Endothelial cell of umbilical vein (primary cell): ENCODE results near the gene NDUFB6. TPM values are rescaled to one million over a fixed set of nuclear protein-coding genes. Genes with fewer than 3 reads are reported as not detected.

Experiments used
- BruUV-seq: library from RNA; stranded (reverse); fragments of 400-500 nt; replicated peaks from 2 replicates; lab custom pipeline; 2021; lab: Mats Ljungman, UMichigan
- CTCF ChIA-PET: fragments of 300-600, 350-600 bp; sonication (Branson Sonifier 250); formaldehyde crosslinking; loops from one replicate; lab custom pipeline; 2021; ENCODE audit warnings: antibody characterized with exemption, inconsistent platforms; lab: Charles Lee
- POLR2A ChIA-PET: fragments of 300-600, 350-600 bp; sonication (Branson Sonifier 250); formaldehyde crosslinking; loops from one replicate; lab custom pipeline; 2021; ENCODE audit warnings: antibody characterized with exemption, inconsistent platforms; lab: Charles Lee
- DNase-seq: peaks from one replicate; pipeline ENCODE4 v3.0.0-alpha.2; 2011; ENCODE audit warnings: low read depth, low spot score
- FAIRE-seq: peaks from 2 replicates; lab custom pipeline; 2011; peaks lifted over from hg19 to GRCh38; lab: Jason Lieb, UNC
- H2AFZ ChIP-seq: 2 replicates; pipeline ENCODE4 v1.6.0; 2012; ENCODE audit warnings: low read depth, low read length, control low read depth, inconsistent platforms
- H3K27ac ChIP-seq: 2 replicates; pipeline ENCODE4 v1.5.1; 2011; ENCODE audit warnings: low read depth, mild to moderate bottlenecking, control low read depth, low read length, moderate library complexity; ENCODE audit not compliant: insufficient read depth
- H3K27me3 ChIP-seq, 2 experiments: 2 replicates each; pipeline versions ENCODE4 v1.6.0 to v1.6.1; 2011; ENCODE audit warnings: low read length in 2 of 2, mixed read lengths in 1 of 2; ENCODE audit not compliant: control insufficient read depth in 2 of 2, insufficient read depth in 2 of 2
- H3K36me3 ChIP-seq, 2 experiments: 2 replicates in 1 of 2; 3 replicates in 1 of 2; pipeline ENCODE4 v1.5.1; 2011; ENCODE audit warnings: low read length in 2 of 2, mild to moderate bottlenecking in 1 of 2, moderate library complexity in 1 of 2; ENCODE audit not compliant: control insufficient read depth in 2 of 2, insufficient read depth in 2 of 2; ENCODE audit errors: extremely low read depth in 1 of 2
- H3K4me1 ChIP-seq: 3 replicates; pipeline ENCODE4 v1.5.1; 2011; ENCODE audit warnings: mild to moderate bottlenecking, low read length; ENCODE audit not compliant: control insufficient read depth, insufficient read depth; ENCODE audit errors: extremely low read depth
- H3K4me2 ChIP-seq: 2 replicates; pipeline ENCODE4 v1.6.1; 2011; ENCODE audit warnings: low read length, control low read depth, mixed read lengths; ENCODE audit not compliant: insufficient read depth
- H3K4me3 ChIP-seq, 3 experiments: fragments of 200-600 bp in 1 of 3; sonication (generic), shearing (Covaris generic) in 1 of 3; replicated peaks in 1 of 3; 2 replicates each; pipeline ENCODE4 v1.5.1; 2011 to 2016; ENCODE audit warnings: control low read depth in 3 of 3, low read length in 3 of 3, mild to moderate bottlenecking in 2 of 3, inconsistent platforms in 1 of 3, low read depth in 1 of 3, moderate library complexity in 1 of 3; ENCODE audit not compliant: insufficient read depth in 1 of 3
- H3K79me2 ChIP-seq: 2 replicates; pipeline ENCODE4 v1.6.0; 2012; ENCODE audit warnings: low read length, inconsistent platforms; ENCODE audit not compliant: control insufficient read depth, insufficient read depth
- H3K9ac ChIP-seq: replicated peaks from 2 replicates; pipeline ENCODE3; 2011; ENCODE audit warnings: low read length, control low read depth; ENCODE audit not compliant: insufficient read depth; ENCODE audit errors: extremely low read depth
- H3K9me1 ChIP-seq: replicated peaks from 3 replicates; pipeline ENCODE4 v1.6.0; 2011; ENCODE audit warnings: mild to moderate bottlenecking, low read length; ENCODE audit not compliant: control insufficient read depth, insufficient read depth; ENCODE audit errors: extremely low read depth
- H3K9me3 ChIP-seq: replicated peaks from 2 replicates; pipeline ENCODE4 v1.5.1; 2012; ENCODE audit warnings: low read length, inconsistent platforms; ENCODE audit not compliant: control insufficient read depth, insufficient read depth
- H4K20me1 ChIP-seq: replicated peaks from 2 replicates; pipeline ENCODE3; 2011; ENCODE audit warnings: mild to moderate bottlenecking, low read length; ENCODE audit not compliant: control insufficient read depth, insufficient read depth; ENCODE audit errors: extremely low read depth
- EZH2 ChIP-seq: IDR thresholded peaks from 2 replicates; pipeline ENCODE4 v1.6.1; 2012; ENCODE audit warnings: borderline replicate concordance, low read depth, mild to moderate bottlenecking, moderate library complexity, low read length, inconsistent platforms; ENCODE audit not compliant: severe bottlenecking
- FOS ChIP-seq: IDR thresholded peaks from 2 replicates; pipeline ENCODE4 v1.6.1; 2011; ENCODE audit warnings: mild to moderate bottlenecking, low read length, moderate library complexity, borderline replicate concordance; ENCODE audit not compliant: insufficient read depth
- GATA2 ChIP-seq: IDR thresholded peaks from 2 replicates; pipeline ENCODE4 v1.7.0; 2011; ENCODE audit warnings: low read depth, mild to moderate bottlenecking, moderate library complexity, mixed read lengths, low read length; ENCODE audit not compliant: insufficient read length, insufficient read depth
- JUN ChIP-seq: IDR thresholded peaks from 2 replicates; pipeline ENCODE4 v1.6.1; 2011; ENCODE audit warnings: borderline replicate concordance, low read depth; ENCODE audit not compliant: insufficient read length, insufficient read depth
- MYC ChIP-seq: IDR thresholded peaks from one replicate; pipeline ENCODE4 v1.6.1; 2011; ENCODE audit warnings: mild to moderate bottlenecking, low read depth, low read length
- POLR2A ChIP-seq: IDR thresholded peaks from 2 replicates; pipeline ENCODE4 v1.6.1; 2012; ENCODE audit warnings: low read depth, mild to moderate bottlenecking, control low read depth, low read length
- POLR2AphosphoS5 ChIP-seq: IDR thresholded peaks from 2 replicates; pipeline ENCODE4 v1.6.1; 2012; ENCODE audit warnings: low read depth, mild to moderate bottlenecking, control low read depth, low read length, moderate library complexity; ENCODE audit not compliant: insufficient read depth
- dilution Hi-C: fragments of 300-500 bp; cut with MboI; formaldehyde crosslinking; loops from one replicate; pipeline ENCODE4 v1.15.0; 2019; ENCODE audit warnings: low sequenced_read_pairs; ENCODE audit not compliant: extremely low pct_ligation_motif_present
- intact Hi-C: fragments of 100-400 bp; cut with micrococcal nuclease; formaldehyde crosslinking; loops from one replicate; pipeline ENCODE4 v1.10.0; 2022
- polyA plus RNA-seq, 4 experiments: library from polyadenylated mRNA; depleted of rRNA in 3 of 4; stranded (reverse) in 3 of 4; unstranded in 1 of 4; fragments of >200 nt; gene quantifications; 2 replicates each; pipeline versions ENCODE4 v1.2.1 to v1.2.3, GENCODE V29; 2011 to 2012; ENCODE audit warnings: missing spikeins in 1 of 4
- total RNA-seq: library from RNA; stranded (reverse); gene quantifications from 2 replicates; pipeline ENCODE4 v1.2.3, GENCODE V29; 2021
- TF ChIP-seq, protein P1 (sequence below), 2 donors: IDR thresholded peaks; 1 replicate in 1 of 2; 2 replicates in 1 of 2; pipeline ENCODE4 v1.5.1; 2011; ENCODE audit warnings: low read length in 2 of 2, mild to moderate bottlenecking in 2 of 2, moderate library complexity in 2 of 2, control low read depth in 1 of 2, inconsistent platforms in 1 of 2, low read depth in 1 of 2; ENCODE audit not compliant: insufficient read depth in 1 of 2; ENCODE audit errors: extremely low read depth in 1 of 2
- TF ChIP-seq, protein P2 (sequence below): IDR thresholded peaks from 2 replicates; pipeline ENCODE4 v1.6.1; 2011; ENCODE audit not compliant: insufficient read depth, insufficient read length

The NDUFB6 gene
- total and polyA plus RNA-seq, 2 donors (not counting 3 experiments of a cell fraction or from before 2014, with no cell fraction given), result 53.5 to 59.2 TPM

DNA sequence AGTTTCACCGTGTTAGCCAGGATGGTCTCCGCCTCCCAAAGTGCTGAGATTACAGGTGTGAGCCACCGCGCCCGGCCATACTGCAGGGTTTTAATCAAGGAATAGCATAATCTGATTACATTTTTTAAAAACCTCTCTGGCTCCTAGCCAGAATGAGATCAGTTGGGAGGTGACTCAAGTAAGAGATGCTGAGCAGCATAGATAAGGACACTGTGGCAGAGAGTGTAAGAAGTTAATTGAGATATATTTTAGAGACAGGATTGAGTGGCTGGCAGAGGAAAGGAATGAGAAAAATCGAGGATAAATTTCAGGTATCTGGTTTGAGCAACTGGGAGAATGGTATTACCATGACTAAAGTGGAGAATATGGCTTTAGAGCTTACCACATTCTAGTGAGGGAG lies 39.6 kb downstream of the NDUFB6 start:
- H3K9me1 ChIP-seq, result no peaks in the 10 kb centered on the region
- no peak overlapping the region for H3K4me2 ChIP-seq
- no peak for FAIRE-seq
- POLR2A ChIA-PET, result no interaction called here
- H3K27ac ChIP-seq, result no peak overlapping the region
- no peaks in the 10 kb centered on the region for H4K20me1 ChIP-seq
- no peak overlapping the region for H3K9ac ChIP-seq
- intact Hi-C loops, result no loop called here
- DNase-seq, result no peak
- BruUV-seq, result no TSS peak
- H2AFZ ChIP-seq, result no peak overlapping the region
- no peak for TF ChIP-seq EZH2
- TF ChIP-seq MYC, result no peak
- TF ChIP-seq POLR2AphosphoS5, result no peak
- TF ChIP-seq GATA2, result no peak
- TF ChIP-seq, protein P1, sequence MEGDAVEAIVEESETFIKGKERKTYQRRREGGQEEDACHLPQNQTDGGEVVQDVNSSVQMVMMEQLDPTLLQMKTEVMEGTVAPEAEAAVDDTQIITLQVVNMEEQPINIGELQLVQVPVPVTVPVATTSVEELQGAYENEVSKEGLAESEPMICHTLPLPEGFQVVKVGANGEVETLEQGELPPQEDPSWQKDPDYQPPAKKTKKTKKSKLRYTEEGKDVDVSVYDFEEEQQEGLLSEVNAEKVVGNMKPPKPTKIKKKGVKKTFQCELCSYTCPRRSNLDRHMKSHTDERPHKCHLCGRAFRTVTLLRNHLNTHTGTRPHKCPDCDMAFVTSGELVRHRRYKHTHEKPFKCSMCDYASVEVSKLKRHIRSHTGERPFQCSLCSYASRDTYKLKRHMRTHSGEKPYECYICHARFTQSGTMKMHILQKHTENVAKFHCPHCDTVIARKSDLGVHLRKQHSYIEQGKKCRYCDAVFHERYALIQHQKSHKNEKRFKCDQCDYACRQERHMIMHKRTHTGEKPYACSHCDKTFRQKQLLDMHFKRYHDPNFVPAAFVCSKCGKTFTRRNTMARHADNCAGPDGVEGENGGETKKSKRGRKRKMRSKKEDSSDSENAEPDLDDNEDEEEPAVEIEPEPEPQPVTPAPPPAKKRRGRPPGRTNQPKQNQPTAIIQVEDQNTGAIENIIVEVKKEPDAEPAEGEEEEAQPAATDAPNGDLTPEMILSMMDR (IDR thresholded peaks at IDR 0.05; ENCODE audit: extremely low read depth in 1 of 2, insufficient read depth in 1 of 2, low read depth in 1 of 2, low read length in 2 of 2), result no peak
- TF ChIP-seq POLR2A, result no peak
- TF ChIP-seq FOS, result no peak
- no peak for TF ChIP-seq JUN
- TF ChIP-seq, protein P2, sequence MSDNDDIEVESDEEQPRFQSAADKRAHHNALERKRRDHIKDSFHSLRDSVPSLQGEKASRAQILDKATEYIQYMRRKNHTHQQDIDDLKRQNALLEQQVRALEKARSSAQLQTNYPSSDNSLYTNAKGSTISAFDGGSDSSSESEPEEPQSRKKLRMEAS, result no peak
- no peaks in the 10 kb centered on the region for H3K4me1 ChIP-seq
- H3K36me3 ChIP-seq, result no peaks in the 10 kb centered on the region
- CTCF ChIA-PET, result interaction anchor here (0.7 kb wide), 1 partner anchor 95 kb away, joined by 3 read pairs; no protein-coding TSS in a partner anchor
- no peaks in the 10 kb centered on the region for H3K79me2 ChIP-seq
- no peak overlapping the region for H3K4me3 ChIP-seq
- H3K9me3 ChIP-seq, result no peaks in the 10 kb centered on the region
- H3K27me3 ChIP-seq, result no peaks in the 10 kb centered on the region
- dilution Hi-C loops, result no loop called here
